Liver (tissue), 9 donors: ENCODE measurements around the gene MYMK. TPM values are rescaled to one million over a fixed set of nuclear protein-coding genes. Genes with fewer than 3 reads are reported as not detected.

ENCODE experiments used
- DNase-seq: peaks from one replicate; pipeline ENCODE4 v3.0.0-alpha.2; 2017; ENCODE audit warnings: low spot score
- H3K27ac ChIP-seq, 2 donors: one replicate each; pipeline ENCODE4 v1.7.0; 2013; ENCODE audit warnings: inconsistent platforms in 2 of 2, low read length in 2 of 2, control low read depth in 1 of 2, low read depth in 1 of 2, mild to moderate bottlenecking in 1 of 2
- H3K27me3 ChIP-seq, 4 donors: one replicate each; pipeline versions ENCODE4 v1.6.1 to v1.7.0; 2013; ENCODE audit warnings: low read length in 3 of 4, inconsistent platforms in 1 of 4, mild to moderate bottlenecking in 1 of 4, moderate library complexity in 1 of 4; ENCODE audit not compliant: control insufficient read depth in 4 of 4, insufficient read depth in 4 of 4
- H3K36me3 ChIP-seq, 4 donors: one replicate each; pipeline versions ENCODE4 v1.6.1 to v1.7.0; 2013; ENCODE audit warnings: low read length in 3 of 4, mild to moderate bottlenecking in 3 of 4, low read depth in 1 of 4, moderate library complexity in 1 of 4; ENCODE audit not compliant: control insufficient read depth in 4 of 4, insufficient read depth in 3 of 4
- H3K4me1 ChIP-seq, 4 donors: one replicate each; pipeline versions ENCODE4 v1.6.1 to v1.7.0; 2013; ENCODE audit warnings: low read length in 3 of 4, mild to moderate bottlenecking in 3 of 4, moderate library complexity in 1 of 4; ENCODE audit not compliant: control insufficient read depth in 4 of 4, insufficient read depth in 4 of 4
- H3K4me3 ChIP-seq, 3 donors: one replicate each; pipeline versions ENCODE4 v1.6.1 to v1.7.0; 2013; ENCODE audit warnings: low read length in 3 of 3, control low read depth in 1 of 3, low read depth in 1 of 3, mild to moderate bottlenecking in 1 of 3
- H3K9ac ChIP-seq, 2 donors: one replicate each; pipeline ENCODE4 v1.7.0; 2013; ENCODE audit warnings: low read length in 2 of 2, mild to moderate bottlenecking in 2 of 2, moderate library complexity in 2 of 2, control low read depth in 1 of 2, low read depth in 1 of 2
- H3K9me3 ChIP-seq, 4 donors: one replicate each; pipeline versions ENCODE4 v1.6.1 to v1.7.0; 2013; ENCODE audit warnings: low read length in 3 of 4; ENCODE audit not compliant: control insufficient read depth in 4 of 4
- ATF3 ChIP-seq: IDR thresholded peaks from 2 replicates; pipeline ENCODE4 v1.6.1; 2016; ENCODE audit warnings: antibody characterized with exemption
- FOXA1 ChIP-seq: IDR thresholded peaks from 2 replicates; pipeline ENCODE4 v1.6.1; 2016; ENCODE audit warnings: antibody characterized with exemption
- GABPA ChIP-seq, 2 donors: IDR thresholded peaks in 1 of 2; conservative IDR thresholded peaks in 1 of 2; 2 replicates each; pipeline ENCODE4 v1.6.1; 2016; ENCODE audit warnings: antibody characterized with exemption in 2 of 2, mild to moderate bottlenecking in 1 of 2, moderate library complexity in 1 of 2
- HNF4A ChIP-seq, 2 donors: conservative IDR thresholded peaks; 2 replicates each; pipeline ENCODE4 v1.6.1; 2016; ENCODE audit warnings: antibody characterized with exemption in 2 of 2, mild to moderate bottlenecking in 2 of 2
- HNF4G ChIP-seq: IDR thresholded peaks from 2 replicates; pipeline ENCODE4 v1.6.1; 2016; ENCODE audit warnings: antibody characterized with exemption
- JUND ChIP-seq, 2 donors: IDR thresholded peaks; 2 replicates each; pipeline ENCODE4 v1.6.1; 2016; ENCODE audit warnings: antibody characterized with exemption in 2 of 2
- NR2F2 ChIP-seq: IDR thresholded peaks from 2 replicates; pipeline ENCODE4 v1.6.1; 2016; ENCODE audit warnings: antibody characterized with exemption
- RAD21 ChIP-seq, 2 donors: IDR thresholded peaks; 2 replicates each; pipeline ENCODE4 v1.6.1; 2016; ENCODE audit warnings: antibody characterized with exemption in 2 of 2, mild to moderate bottlenecking in 2 of 2
- RXRA ChIP-seq, 2 donors: IDR thresholded peaks; 2 replicates each; pipeline ENCODE4 v1.6.1; 2017 to 2018; ENCODE audit warnings: antibody characterized with exemption in 2 of 2, mild to moderate bottlenecking in 1 of 2
- SP1 ChIP-seq: IDR thresholded peaks from 2 replicates; pipeline ENCODE4 v1.6.1; 2018; ENCODE audit warnings: antibody characterized with exemption, mild to moderate bottlenecking
- TAF1 ChIP-seq: conservative IDR thresholded peaks from 2 replicates; pipeline ENCODE4 v1.6.1; 2016; ENCODE audit warnings: antibody characterized with exemption, mild to moderate bottlenecking
- YY1 ChIP-seq: IDR thresholded peaks from 2 replicates; pipeline ENCODE4 v1.6.1; 2016; ENCODE audit warnings: antibody characterized with exemption, mild to moderate bottlenecking
- ZBTB33 ChIP-seq: IDR thresholded peaks from 2 replicates; pipeline ENCODE4 v1.6.1; 2016; ENCODE audit warnings: antibody characterized with exemption
- WGBS: extraction: QIAGEN DNeasy Blood & Tissue Kit; methylation state at CpG from one replicate; pipeline ENCODE4 v1.1.7; 2013; 5-methylcytosine and 5-hydroxymethylcytosine counted together
- polyA plus RNA-seq, 2 donors: library from polyadenylated mRNA; stranded (reverse) in 1 of 2; unstranded in 1 of 2; fragments of 200-250 nt in 1 of 2; fragments of >200 nt in 1 of 2; fragmentation: Nextera tagmentation in 1 of 2; extraction: Ambion mirVana in 1 of 2; gene quantifications; one replicate each; pipeline versions ENCODE4 v1.2.1 to v1.2.3, GENCODE V29; 2013 to 2015
- total RNA-seq, 2 donors: library from RNA; depleted of rRNA; stranded (reverse); fragments of >200 nt; gene quantifications; one replicate each; pipeline ENCODE4 v1.2.3, GENCODE V29; 2014
- TF ChIP-seq, protein P1 (sequence below): IDR thresholded peaks from 2 replicates; pipeline ENCODE4 v1.6.1; 2016; ENCODE audit warnings: antibody characterized with exemption
- TF ChIP-seq, protein P2 (sequence below): IDR thresholded peaks from 2 replicates; pipeline ENCODE4 v1.6.1; 2016; ENCODE audit warnings: antibody characterized with exemption, mild to moderate bottlenecking
- donor health status: healthy.
- donor health status: healthy.
- donor health status: healthy.
- donor health status: healthy.
- donor health status: healthy.

Gene MYMK
- total and polyA plus RNA-seq, 4 donors: not detected

DNA sequence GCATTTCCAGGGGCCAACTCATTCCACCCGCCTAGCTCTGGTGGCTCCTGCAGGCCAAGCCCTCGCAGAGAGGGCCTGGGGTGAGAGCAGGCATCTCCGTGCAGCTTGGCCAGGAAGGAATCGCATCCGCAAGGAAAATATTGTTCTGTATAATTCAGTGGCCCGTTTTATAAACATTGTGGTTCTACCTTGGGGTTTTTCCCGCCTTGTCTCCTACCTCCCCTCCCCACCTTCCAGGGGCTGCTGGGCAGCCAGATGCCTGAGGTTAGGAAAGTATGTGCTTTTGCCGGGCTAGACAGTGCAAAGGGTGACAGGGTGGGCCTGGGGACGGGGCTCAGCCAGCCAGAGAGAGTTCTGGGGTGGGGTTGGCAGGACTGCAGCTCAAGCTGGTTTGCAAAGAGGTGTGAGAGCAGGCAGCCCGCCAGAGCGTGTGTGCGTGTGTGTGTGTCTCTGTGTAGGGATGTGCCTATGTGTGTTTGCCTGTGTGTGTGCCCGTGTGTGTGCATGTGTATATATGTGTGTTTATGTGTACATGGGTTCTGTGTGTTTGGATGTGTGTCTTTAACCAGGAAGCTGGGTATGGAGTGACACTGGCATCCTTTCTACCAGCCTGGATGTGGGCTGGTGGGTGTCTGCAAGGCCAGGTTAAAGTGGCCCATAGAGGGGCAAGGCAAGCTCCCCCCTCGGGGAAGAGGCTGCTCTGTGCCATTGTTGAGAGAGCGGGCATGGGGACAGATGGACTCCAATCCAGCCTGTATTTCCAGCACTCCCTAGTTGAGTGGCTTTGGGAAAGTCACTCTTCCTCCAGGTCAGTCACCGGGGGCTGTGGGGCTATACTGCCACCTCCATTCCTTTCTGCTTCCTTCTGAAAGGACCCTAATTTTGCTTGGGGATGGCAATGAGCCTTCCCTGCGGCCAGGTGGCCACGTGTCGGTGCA, 35.2 kb downstream of the MYMK start:
- no peak overlapping the region for H3K27ac ChIP-seq
- H3K9me3 ChIP-seq: no peaks in the 10 kb centered on the region
- DNase-seq: no peak
- H3K27me3 ChIP-seq: no peaks in the 10 kb centered on the region
- no peak overlapping the region for H3K9ac ChIP-seq
- no peaks in the 10 kb centered on the region for H3K36me3 ChIP-seq
- H3K4me3 ChIP-seq: no peak overlapping the region
- 87% methylated on average over 19 of the region's 19 CpGs for WGBS
- H3K4me1 ChIP-seq: peaks cover 0 to 6% (median 1%) of the 10 kb centered on the region in 4 donors
- TF ChIP-seq HNF4G: no peak
- no peak for TF ChIP-seq RAD21 (IDR thresholded peaks at IDR 0.05)
- no peak for TF ChIP-seq NR2F2
- no peak for TF ChIP-seq ATF3
- TF ChIP-seq YY1: no peak
- TF ChIP-seq FOXA1: no peak
- TF ChIP-seq, protein P1, sequence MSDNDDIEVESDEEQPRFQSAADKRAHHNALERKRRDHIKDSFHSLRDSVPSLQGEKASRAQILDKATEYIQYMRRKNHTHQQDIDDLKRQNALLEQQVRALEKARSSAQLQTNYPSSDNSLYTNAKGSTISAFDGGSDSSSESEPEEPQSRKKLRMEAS: no peak

GRCh38 chr9:133488686-133489252, 36.0 kb downstream of the MYMK start:
- TF ChIP-seq TAF1 (no peak), ZBTB33 (no peak), RXRA (IDR thresholded peaks at IDR 0.05) (no peak), RAD21 (IDR thresholded peaks at IDR 0.05) (no peak), JUND (IDR thresholded peaks at IDR 0.05) (no peak), YY1 (no peak), NR2F2 (no peak), SP1 (no peak), GABPA (IDR thresholded peaks at IDR 0.05 in 1 of 2, conservative IDR thresholded peaks at IDR 0.05 in 1 of 2) (no peak), HNF4A (conservative IDR thresholded peaks at IDR 0.05) (no peak), FOXA1 (no peak)
- TF ChIP-seq, protein P2, sequence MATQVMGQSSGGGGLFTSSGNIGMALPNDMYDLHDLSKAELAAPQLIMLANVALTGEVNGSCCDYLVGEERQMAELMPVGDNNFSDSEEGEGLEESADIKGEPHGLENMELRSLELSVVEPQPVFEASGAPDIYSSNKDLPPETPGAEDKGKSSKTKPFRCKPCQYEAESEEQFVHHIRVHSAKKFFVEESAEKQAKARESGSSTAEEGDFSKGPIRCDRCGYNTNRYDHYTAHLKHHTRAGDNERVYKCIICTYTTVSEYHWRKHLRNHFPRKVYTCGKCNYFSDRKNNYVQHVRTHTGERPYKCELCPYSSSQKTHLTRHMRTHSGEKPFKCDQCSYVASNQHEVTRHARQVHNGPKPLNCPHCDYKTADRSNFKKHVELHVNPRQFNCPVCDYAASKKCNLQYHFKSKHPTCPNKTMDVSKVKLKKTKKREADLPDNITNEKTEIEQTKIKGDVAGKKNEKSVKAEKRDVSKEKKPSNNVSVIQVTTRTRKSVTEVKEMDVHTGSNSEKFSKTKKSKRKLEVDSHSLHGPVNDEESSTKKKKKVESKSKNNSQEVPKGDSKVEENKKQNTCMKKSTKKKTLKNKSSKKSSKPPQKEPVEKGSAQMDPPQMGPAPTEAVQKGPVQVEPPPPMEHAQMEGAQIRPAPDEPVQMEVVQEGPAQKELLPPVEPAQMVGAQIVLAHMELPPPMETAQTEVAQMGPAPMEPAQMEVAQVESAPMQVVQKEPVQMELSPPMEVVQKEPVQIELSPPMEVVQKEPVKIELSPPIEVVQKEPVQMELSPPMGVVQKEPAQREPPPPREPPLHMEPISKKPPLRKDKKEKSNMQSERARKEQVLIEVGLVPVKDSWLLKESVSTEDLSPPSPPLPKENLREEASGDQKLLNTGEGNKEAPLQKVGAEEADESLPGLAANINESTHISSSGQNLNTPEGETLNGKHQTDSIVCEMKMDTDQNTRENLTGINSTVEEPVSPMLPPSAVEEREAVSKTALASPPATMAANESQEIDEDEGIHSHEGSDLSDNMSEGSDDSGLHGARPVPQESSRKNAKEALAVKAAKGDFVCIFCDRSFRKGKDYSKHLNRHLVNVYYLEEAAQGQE: no peak
- TF ChIP-seq, protein P1: no peak
- H3K9ac ChIP-seq: no peak overlapping the region
- DNase-seq: no peak
- H3K9me3 ChIP-seq: no peaks in the 10 kb centered on the region
- no peaks in the 10 kb centered on the region for H3K36me3 ChIP-seq
- WGBS: 94% methylated on average over 18 of the region's 18 CpGs
- no peak overlapping the region for H3K27ac ChIP-seq
- H3K4me1 ChIP-seq: peaks cover 0 to 6% (median 1%) of the 10 kb centered on the region in 4 donors
- no peaks in the 10 kb centered on the region for H3K27me3 ChIP-seq
- H3K4me3 ChIP-seq: no peak overlapping the region
